ENCODE data around the gene WASF2.

Gene WASF2

GRCh38 chr1:27447399-27447798, 42.6 kb downstream of the WASF2 start:
- Histone ChIP-seq H3K79me2 (ENCODE audit: insufficient read depth, low read length) (peaks cover 86% of the 10 kb centered on the region), H3K27me3 (ENCODE audit: insufficient read depth, low read length, poor library complexity) (no peaks in the 10 kb centered on the region), H3K36me3 (ENCODE audit: insufficient read depth, low read length) (peaks cover 8% of the 10 kb centered on the region; the same call in 1 of the 2 replicates), H3K4me2 (ENCODE audit: insufficient read depth, low read length) (no peak overlapping the region), H3K27ac (ENCODE audit: low read length) (no peak overlapping the region), H2AFZ (ENCODE audit: low read depth, low read length) (no peak overlapping the region), H3K4me1 (ENCODE audit: insufficient read depth, low read length) (no peaks in the 10 kb centered on the region), H3K9ac (ENCODE audit: low read depth, low read length) (no peak overlapping the region), H3K9me3 (ENCODE audit: insufficient read depth, low read length, severe bottlenecking) (no peaks in the 10 kb centered on the region), H4K20me1 (ENCODE audit: insufficient read depth, low read length) (peaks cover 23% of the 10 kb centered on the region), H3K4me3 (ENCODE audit: low read depth in 1 of 2, low read length in 2 of 2) (no peak overlapping the region)
- DNase-seq (no peak), ATAC-seq (ENCODE audit: insufficient read depth, low read depth) (no peak)
- no peak for TF ChIP-seq EZH2 (IDR thresholded peaks at IDR 0.05; ENCODE audit: borderline replicate concordance, low read depth, low read length, severe bottlenecking)

DNA sequence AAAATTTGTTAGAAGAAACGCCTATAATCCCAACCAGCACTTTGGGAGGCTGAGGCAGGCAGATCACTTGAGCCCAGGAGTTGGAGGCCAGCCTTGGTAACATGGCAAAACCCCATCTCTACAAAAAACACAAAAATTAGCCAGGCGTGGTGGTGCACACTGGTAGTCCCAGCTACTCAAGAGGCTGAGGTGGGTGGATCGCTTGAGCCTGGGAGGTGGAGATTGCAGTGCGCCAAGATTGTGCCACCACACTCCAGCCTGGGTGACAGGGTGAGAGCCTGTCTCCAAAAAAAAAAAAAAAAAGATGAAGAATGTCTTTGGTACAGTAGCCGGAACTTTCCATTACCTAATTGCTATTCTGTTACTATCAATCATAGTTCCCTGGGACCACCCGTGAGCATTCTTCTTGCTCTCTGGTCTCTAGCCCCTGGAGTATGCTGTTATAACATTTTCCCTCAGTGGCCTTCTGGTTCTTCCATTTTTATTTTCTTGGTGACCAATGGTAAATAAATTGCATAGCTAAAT, 43.4 kb downstream of the WASF2 start:
- Histone ChIP-seq H3K4me3 (ENCODE audit: low read depth in 1 of 2, low read length in 2 of 2) (no peak overlapping the region), H2AFZ (ENCODE audit: low read depth, low read length) (no peak overlapping the region), H3K79me2 (ENCODE audit: insufficient read depth, low read length) (peaks cover 79% of the 10 kb centered on the region), H3K27ac (ENCODE audit: low read length) (no peak overlapping the region), H3K9ac (ENCODE audit: low read depth, low read length) (no peak overlapping the region), H3K4me1 (ENCODE audit: insufficient read depth, low read length) (no peaks in the 10 kb centered on the region), H3K4me2 (ENCODE audit: insufficient read depth, low read length) (no peak overlapping the region), H3K36me3 (ENCODE audit: insufficient read depth, low read length) (peaks cover 8% of the 10 kb centered on the region; the same call in 1 of the 2 replicates), H4K20me1 (ENCODE audit: insufficient read depth, low read length) (peaks cover 22% of the 10 kb centered on the region), H3K9me3 (ENCODE audit: insufficient read depth, low read length, severe bottlenecking) (no peaks in the 10 kb centered on the region), H3K27me3 (ENCODE audit: insufficient read depth, low read length, poor library complexity) (no peaks in the 10 kb centered on the region)
- DNase-seq (no peak), ATAC-seq (ENCODE audit: insufficient read depth, low read depth) (no peak)
- TF ChIP-seq, protein P1, sequence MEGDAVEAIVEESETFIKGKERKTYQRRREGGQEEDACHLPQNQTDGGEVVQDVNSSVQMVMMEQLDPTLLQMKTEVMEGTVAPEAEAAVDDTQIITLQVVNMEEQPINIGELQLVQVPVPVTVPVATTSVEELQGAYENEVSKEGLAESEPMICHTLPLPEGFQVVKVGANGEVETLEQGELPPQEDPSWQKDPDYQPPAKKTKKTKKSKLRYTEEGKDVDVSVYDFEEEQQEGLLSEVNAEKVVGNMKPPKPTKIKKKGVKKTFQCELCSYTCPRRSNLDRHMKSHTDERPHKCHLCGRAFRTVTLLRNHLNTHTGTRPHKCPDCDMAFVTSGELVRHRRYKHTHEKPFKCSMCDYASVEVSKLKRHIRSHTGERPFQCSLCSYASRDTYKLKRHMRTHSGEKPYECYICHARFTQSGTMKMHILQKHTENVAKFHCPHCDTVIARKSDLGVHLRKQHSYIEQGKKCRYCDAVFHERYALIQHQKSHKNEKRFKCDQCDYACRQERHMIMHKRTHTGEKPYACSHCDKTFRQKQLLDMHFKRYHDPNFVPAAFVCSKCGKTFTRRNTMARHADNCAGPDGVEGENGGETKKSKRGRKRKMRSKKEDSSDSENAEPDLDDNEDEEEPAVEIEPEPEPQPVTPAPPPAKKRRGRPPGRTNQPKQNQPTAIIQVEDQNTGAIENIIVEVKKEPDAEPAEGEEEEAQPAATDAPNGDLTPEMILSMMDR (IDR thresholded peaks at IDR 0.05; ENCODE audit: borderline replicate concordance, extremely low read depth, low read length, poor library complexity, severe bottlenecking): no peak
- TF ChIP-seq EZH2 (IDR thresholded peaks at IDR 0.05; ENCODE audit: borderline replicate concordance, low read depth, low read length, severe bottlenecking): no peak

- H3K36me3 ChIP-seq (ENCODE audit: insufficient read depth, low read length): peaks cover 8% of the 10 kb centered on the region; the same call in 1 of the 2 replicates
- H3K9me3 ChIP-seq (ENCODE audit: insufficient read depth, low read length, severe bottlenecking): no peaks in the 10 kb centered on the region
- H3K27me3 ChIP-seq (ENCODE audit: insufficient read depth, low read length, poor library complexity): no peaks in the 10 kb centered on the region
- H3K4me1 ChIP-seq (ENCODE audit: insufficient read depth, low read length): no peaks in the 10 kb centered on the region
- H3K9ac ChIP-seq (ENCODE audit: low read depth, low read length): no peak overlapping the region
- TF ChIP-seq EZH2 (IDR thresholded peaks at IDR 0.05; ENCODE audit: borderline replicate concordance, low read depth, low read length, severe bottlenecking): no peak
- TF ChIP-seq, protein P1 (IDR thresholded peaks at IDR 0.05; ENCODE audit: borderline replicate concordance, extremely low read depth, low read length, poor library complexity, severe bottlenecking): no peak
- DNase-seq: no peak
- H3K27ac ChIP-seq (ENCODE audit: low read length): no peak overlapping the region
- no peak overlapping the region for H3K4me3 ChIP-seq (ENCODE audit: low read depth in 1 of 2, low read length in 2 of 2)
- no peak overlapping the region for H3K4me2 ChIP-seq (ENCODE audit: insufficient read depth, low read length)
- no peak overlapping the region for H2AFZ ChIP-seq (ENCODE audit: low read depth, low read length)
- H3K79me2 ChIP-seq (ENCODE audit: insufficient read depth, low read length): peaks cover 76% of the 10 kb centered on the region
- H4K20me1 ChIP-seq (ENCODE audit: insufficient read depth, low read length): peaks cover 20% of the 10 kb centered on the region
- ATAC-seq (ENCODE audit: insufficient read depth, low read depth): no peak
These were observed 44.6 kb downstream of the WASF2 start for GRCh38 chr1:27445177-27445936.

GRCh38 chr1:27444632-27445031, 45.3 kb downstream of the WASF2 start:
- peaks cover 78% of the 10 kb centered on the region for H3K79me2 ChIP-seq (ENCODE audit: insufficient read depth, low read length)
- H3K4me1 ChIP-seq (ENCODE audit: insufficient read depth, low read length): no peaks in the 10 kb centered on the region
- H3K27ac ChIP-seq (ENCODE audit: low read length): no peak overlapping the region
- TF ChIP-seq EZH2 (IDR thresholded peaks at IDR 0.05; ENCODE audit: borderline replicate concordance, low read depth, low read length, severe bottlenecking): no peak
- TF ChIP-seq, protein P1 (IDR thresholded peaks at IDR 0.05; ENCODE audit: borderline replicate concordance, extremely low read depth, low read length, poor library complexity, severe bottlenecking): no peak
- no peak overlapping the region for H3K4me2 ChIP-seq (ENCODE audit: insufficient read depth, low read length)
- peaks cover 8% of the 10 kb centered on the region; the same call in 1 of the 2 replicates for H3K36me3 ChIP-seq (ENCODE audit: insufficient read depth, low read length)
- H4K20me1 ChIP-seq (ENCODE audit: insufficient read depth, low read length): peaks cover 20% of the 10 kb centered on the region
- H3K9ac ChIP-seq (ENCODE audit: low read depth, low read length): no peak overlapping the region
- no peak overlapping the region for H2AFZ ChIP-seq (ENCODE audit: low read depth, low read length)
- no peak overlapping the region for H3K4me3 ChIP-seq (ENCODE audit: low read depth in 1 of 2, low read length in 2 of 2)
- H3K9me3 ChIP-seq (ENCODE audit: insufficient read depth, low read length, severe bottlenecking): no peaks in the 10 kb centered on the region
- ATAC-seq (ENCODE audit: insufficient read depth, low read depth) (no peak), DNase-seq (no peak)
- H3K27me3 ChIP-seq (ENCODE audit: insufficient read depth, low read length, poor library complexity): no peaks in the 10 kb centered on the region

Data from DND-41 (cell line).